ENCODE measurements around the gene SETDB2. TPM values are rescaled to one million over a fixed set of nuclear protein-coding genes. Genes with fewer than 3 reads are reported as not detected.

The SETDB2 gene
- total and polyA plus RNA-seq, 8 donors, result 3.1 to 8.9 (median 6.4) TPM

GRCh38 chr13:49444524-49445395 is 686 bp downstream of the SETDB2 start:
- no peak for TF ChIP-seq CTCF (IDR thresholded peaks at IDR 0.05)
- peak; percentile 17 to 34 (median 27) for ATAC-seq
- FAIRE-seq, result no peak
- no peaks in the 10 kb centered on the region for H3K9me3 ChIP-seq
- WGBS, 2 donors, result 0 to 1% methylated on average over 28 to 29 of the region's 29 CpGs
- peak overlapping the region; percentile 83 to 98 (median 92) for H3K27ac ChIP-seq
- H3K27me3 ChIP-seq, result no peaks in the 10 kb centered on the region
- H3K36me3 ChIP-seq, result no peaks in the 10 kb centered on the region
- peak in 1 of 6 donors; percentile 43 for DNase-seq
- H3K4me1 ChIP-seq, result peaks cover 0 to 33% (median 28%) of the 10 kb centered on the region in 3 donors
- intact Hi-C loops (cut with DNase I), result no loop called here
- H3K4me3 ChIP-seq, result peak overlapping the region; percentile 54 to 89 (median 74)

- H3K4me1 ChIP-seq, result peaks cover 0 to 33% (median 28%) of the 10 kb centered on the region in 3 donors
- intact Hi-C loops (cut with DNase I), result no loop called here
- TF ChIP-seq CTCF (IDR thresholded peaks at IDR 0.05), result no peak
These were observed 2.4 kb downstream of the SETDB2 start for GRCh38 chr13:49446473-49446872.

GRCh38 chr13:49448753-49449152 is 4.7 kb downstream of the SETDB2 start:
- Histone ChIP-seq H3K4me3 (no peak overlapping the region), H3K4me1 (peaks cover 0 to 29% (median 28%) of the 10 kb centered on the region in 3 donors), H3K27me3 (no peaks in the 10 kb centered on the region), H3K9me3 (no peaks in the 10 kb centered on the region), H3K36me3 (no peaks in the 10 kb centered on the region), H3K27ac (no peak overlapping the region)
- intact Hi-C loops (cut with DNase I), result no loop called here
- ATAC-seq (no peak), DNase-seq (no peak), FAIRE-seq (no peak)
- TF ChIP-seq CTCF (IDR thresholded peaks at IDR 0.05), result no peak
- 73 to 82% methylated on average over 2 of the region's 2 CpGs for WGBS, 2 donors

More at GRCh38 chr13:49446473-49446872, 2.4 kb downstream of the SETDB2 start:
- H3K36me3 ChIP-seq, result no peaks in the 10 kb centered on the region
- FAIRE-seq (no peak), DNase-seq (no peak), ATAC-seq (no peak)
- no peaks in the 10 kb centered on the region for H3K9me3 ChIP-seq
- H3K27ac ChIP-seq, result peak overlapping the region in 2 of 4 donors; percentile 96 to 98
- H3K4me3 ChIP-seq, result peak overlapping the region in 1 of 4 donors; percentile 65
- H3K27me3 ChIP-seq, result no peaks in the 10 kb centered on the region

- Histone ChIP-seq H3K27ac (no peak overlapping the region), H3K27me3 (no peaks in the 10 kb centered on the region), H3K36me3 (no peaks in the 10 kb centered on the region), H3K4me3 (no peak overlapping the region), H3K4me1 (peaks cover 0 to 31% (median 29%) of the 10 kb centered on the region in 3 donors), H3K9me3 (no peaks in the 10 kb centered on the region)
- FAIRE-seq, result no peak
- no peak for TF ChIP-seq CTCF (IDR thresholded peaks at IDR 0.05)
- no peak for ATAC-seq
- intact Hi-C loops (cut with DNase I), result no loop called here
- WGBS, 2 donors, result 86 to 88% methylated on average over 3 of the region's 3 CpGs
- DNase-seq, result no peak
These were observed 6.2 kb downstream of the SETDB2 start for GRCh38 chr13:49450105-49450819.

Data from pancreas (tissue), 10 donors.